OCI-LY1 (cell line): Measurements from ENCODE around the gene POU6F2.

Source experiments
- H2AFZ ChIP-seq: fragments of 200-600 bp; sonication (generic), shearing (Covaris generic); 2 replicates; pipeline ENCODE4 v1.6.0; 2014; ENCODE audit warnings: antibody characterized with exemption, mild to moderate bottlenecking, low read length
- H3F3A ChIP-seq: fragments of 200-600 bp; sonication (generic), shearing (Covaris generic); 2 replicates; pipeline ENCODE4 v1.6.0; 2014; ENCODE audit warnings: mild to moderate bottlenecking, antibody characterized with exemption, low read length, moderate library complexity; ENCODE audit not compliant: insufficient read depth
- H3K27ac ChIP-seq: fragments of 200-600 bp; sonication (generic); 2 replicates; pipeline ENCODE4 v1.5.1; 2014; ENCODE audit warnings: low read length, mixed run types, mild to moderate bottlenecking, low read depth; ENCODE audit not compliant: poor library complexity, severe bottlenecking
- H3K27me3 ChIP-seq: fragments of 200-600 bp; sonication (generic); 2 replicates; pipeline ENCODE4 v1.6.0; 2014; ENCODE audit warnings: antibody characterized with exemption, mild to moderate bottlenecking, low read length, moderate library complexity; ENCODE audit not compliant: insufficient read depth
- H3K36me3 ChIP-seq: fragments of 200-600 bp; sonication (generic); 2 replicates; pipeline ENCODE4 v1.6.1; 2014; ENCODE audit warnings: mild to moderate bottlenecking, antibody characterized with exemption, low read length, moderate library complexity, mixed read lengths; ENCODE audit not compliant: insufficient read depth
- H3K4me1 ChIP-seq: fragments of 200-600 bp; sonication (generic); 2 replicates; pipeline ENCODE4 v1.5.1; 2014; ENCODE audit warnings: mild to moderate bottlenecking, low read length, moderate library complexity; ENCODE audit not compliant: insufficient read depth, severe bottlenecking
- H3K4me2 ChIP-seq: fragments of 200-600 bp; sonication (generic), shearing (Covaris generic); 2 replicates; pipeline ENCODE4 v1.6.1; 2014; ENCODE audit warnings: low read length
- H3K4me3 ChIP-seq: fragments of 200-600 bp; sonication (generic); 2 replicates; pipeline ENCODE4 v1.5.1; 2014; ENCODE audit warnings: low read length, low read depth, mild to moderate bottlenecking, mixed read lengths; ENCODE audit not compliant: poor library complexity, severe bottlenecking
- H3K79me2 ChIP-seq: fragments of 200-600 bp; shearing (Covaris generic); 2 replicates; pipeline ENCODE4 v1.6.1; 2016; ENCODE audit warnings: mixed run types, low read length, mixed read lengths; ENCODE audit not compliant: insufficient read depth
- H3K9ac ChIP-seq: fragments of 200-600 bp; sonication (generic), shearing (Covaris generic); 2 replicates; pipeline ENCODE4 v1.6.1; 2014; ENCODE audit warnings: mild to moderate bottlenecking, low read length, mixed read lengths
- H3K9me2 ChIP-seq: fragments of 200-600 bp; sonication (generic), shearing (Covaris generic); 2 replicates; pipeline ENCODE4 v1.6.1; 2014; ENCODE audit warnings: low read depth, mild to moderate bottlenecking, low read length, mixed read lengths
- H3K9me3 ChIP-seq: fragments of 200-600 bp; shearing (Covaris generic); 2 replicates; pipeline ENCODE4 v1.6.1; 2014; ENCODE audit warnings: low read length, mixed read lengths
- H4K20me1 ChIP-seq: fragments of 200-600 bp; sonication (generic), shearing (Covaris generic); 2 replicates; pipeline ENCODE4 v1.6.0; 2016; ENCODE audit warnings: mild to moderate bottlenecking, low read length; ENCODE audit not compliant: insufficient read depth
- CTCF ChIP-seq: fragments of 200-600 bp; sonication (generic), shearing (Covaris generic); IDR thresholded peaks from 2 replicates; pipeline ENCODE4 v1.5.1; 2017; ENCODE audit warnings: mild to moderate bottlenecking, antibody characterized with exemption, low read length, moderate library complexity, mixed read lengths
- EZH2 ChIP-seq: fragments of 200-600 bp; sonication (generic), shearing (Covaris generic); IDR thresholded peaks from 2 replicates; pipeline ENCODE4 v1.8.0; 2017; ENCODE audit warnings: borderline replicate concordance, mixed run types, mild to moderate bottlenecking, antibody characterized with exemption, low read length, moderate library complexity, mixed read lengths

POU6F2 gene

GRCh38 chr7:39091774-39092173, 114.1 kb downstream of the POU6F2 start:
- Histone ChIP-seq H3K9me3 (no peaks in the 10 kb centered on the region), H3K79me2 (no peaks in the 10 kb centered on the region), H3F3A (no peaks in the 10 kb centered on the region), H3K27ac (no peak overlapping the region), H4K20me1 (no peaks in the 10 kb centered on the region), H2AFZ (no peak overlapping the region), H3K27me3 (no peaks in the 10 kb centered on the region), H3K9me2 (no peaks in the 10 kb centered on the region), H3K36me3 (no peaks in the 10 kb centered on the region), H3K4me1 (no peaks in the 10 kb centered on the region), H3K9ac (no peak overlapping the region), H3K4me3 (no peak overlapping the region), H3K4me2 (no peak overlapping the region)
- TF ChIP-seq EZH2 (no peak), CTCF (no peak)

GRCh38 chr7:39094731-39095130, 117.0 kb downstream of the POU6F2 start:
- TF ChIP-seq EZH2, result no peak
- no peak for TF ChIP-seq CTCF
- H3K9me3 ChIP-seq, result no peaks in the 10 kb centered on the region
- H3K27ac ChIP-seq, result no peak overlapping the region
- no peaks in the 10 kb centered on the region for H3K36me3 ChIP-seq
- no peaks in the 10 kb centered on the region for H3K9me2 ChIP-seq
- H3F3A ChIP-seq, result no peaks in the 10 kb centered on the region
- H3K27me3 ChIP-seq, result no peaks in the 10 kb centered on the region
- no peaks in the 10 kb centered on the region for H3K4me1 ChIP-seq
- H3K9ac ChIP-seq, result no peak overlapping the region
- no peak overlapping the region for H3K4me2 ChIP-seq
- H2AFZ ChIP-seq, result no peak overlapping the region
- H3K79me2 ChIP-seq, result no peaks in the 10 kb centered on the region
- no peaks in the 10 kb centered on the region for H4K20me1 ChIP-seq
- no peak overlapping the region for H3K4me3 ChIP-seq

- TF ChIP-seq CTCF, result no peak
- TF ChIP-seq EZH2, result no peak
- Histone ChIP-seq H3K27ac (no peak overlapping the region), H3K4me2 (no peak overlapping the region), H4K20me1 (no peaks in the 10 kb centered on the region), H3F3A (no peaks in the 10 kb centered on the region), H3K79me2 (no peaks in the 10 kb centered on the region), H3K4me1 (no peaks in the 10 kb centered on the region), H3K9me2 (no peaks in the 10 kb centered on the region), H3K4me3 (no peak overlapping the region), H3K27me3 (no peaks in the 10 kb centered on the region), H3K36me3 (no peaks in the 10 kb centered on the region), H3K9me3 (no peaks in the 10 kb centered on the region), H3K9ac (no peak overlapping the region), H2AFZ (no peak overlapping the region)
Measured at GRCh38 chr7:39095875-39096619, 118.3 kb downstream of the POU6F2 start.
